GM23248 (cell line): ENCODE results near the gene MEGF11. TPM values are rescaled to one million over a fixed set of nuclear protein-coding genes. Genes with fewer than 3 reads are reported as not detected.

ENCODE experiments used
- DNase-seq: peaks from one replicate; pipeline ENCODE4 v3.0.0-alpha.2; 2015
- H2AFZ ChIP-seq: fragments of 200-600 bp; sonication (generic); 2 replicates; pipeline ENCODE4 v1.6.1; 2016; ENCODE audit warnings: antibody characterized with exemption
- H3F3A ChIP-seq: fragments of 200-600 bp; sonication (generic); 2 replicates; pipeline ENCODE4 v1.6.1; 2016; ENCODE audit warnings: mild to moderate bottlenecking, antibody characterized with exemption, mixed run types; ENCODE audit not compliant: insufficient read depth
- H3K27ac ChIP-seq: fragments of 200-600 bp; sonication (generic); 2 replicates; pipeline ENCODE4 v1.5.1; 2016; ENCODE audit warnings: mild to moderate bottlenecking
- H3K27me3 ChIP-seq: fragments of 200-600 bp; sonication (generic); replicated peaks from 2 replicates; pipeline ENCODE4 v1.6.1; 2016; ENCODE audit warnings: mild to moderate bottlenecking; ENCODE audit not compliant: insufficient read depth
- H3K36me3 ChIP-seq: fragments of 200-600 bp; sonication (generic); 2 replicates; pipeline ENCODE4 v1.6.1; 2016; ENCODE audit warnings: low read depth, mild to moderate bottlenecking
- H3K4me1 ChIP-seq: fragments of 200-600 bp; sonication (generic); 2 replicates; pipeline ENCODE4 v1.6.1; 2016; ENCODE audit warnings: mild to moderate bottlenecking; ENCODE audit not compliant: insufficient read depth
- H3K4me2 ChIP-seq: fragments of 200-600 bp; sonication (generic); one replicate; pipeline ENCODE4 v1.6.1; 2016; ENCODE audit warnings: mild to moderate bottlenecking; ENCODE audit not compliant: unreplicated experiment
- H3K4me3 ChIP-seq: fragments of 200-600 bp; sonication (generic); 2 replicates; pipeline ENCODE4 v1.5.1; 2016; ENCODE audit warnings: mild to moderate bottlenecking
- H3K79me2 ChIP-seq: fragments of 200-600 bp; sonication (generic); 2 replicates; pipeline ENCODE4 v1.6.1; 2016; ENCODE audit warnings: mild to moderate bottlenecking; ENCODE audit not compliant: insufficient read depth
- H3K9ac ChIP-seq: fragments of 200-600 bp; sonication (generic); 2 replicates; pipeline ENCODE4 v1.6.1; 2016; ENCODE audit warnings: mild to moderate bottlenecking
- H3K9me2 ChIP-seq: fragments of 200-600 bp; sonication (generic); 2 replicates; pipeline ENCODE4 v1.6.1; 2016; ENCODE audit warnings: mixed run types, mild to moderate bottlenecking, moderate library complexity; ENCODE audit not compliant: insufficient read depth
- H3K9me3 ChIP-seq: fragments of 200-600 bp; sonication (generic); one replicate; pipeline ENCODE4 v1.6.1; 2017; ENCODE audit warnings: low read depth
- H4K20me1 ChIP-seq: fragments of 200-600 bp; sonication (generic); 2 replicates; pipeline ENCODE4 v1.6.0; 2016; ENCODE audit not compliant: insufficient read depth
- EZH2 ChIP-seq: fragments of 200-600 bp; sonication (generic); IDR thresholded peaks from 2 replicates; pipeline ENCODE4 v1.6.1; 2018; ENCODE audit warnings: antibody characterized with exemption, mild to moderate bottlenecking; ENCODE audit not compliant: insufficient read depth, poor library complexity, severe bottlenecking
- EZH2phosphoT487 ChIP-seq: fragments of 200-600 bp; sonication (generic); IDR thresholded peaks from 2 replicates; pipeline ENCODE4 v1.6.1; 2018; ENCODE audit warnings: antibody characterized with exemption, moderate library complexity, mild to moderate bottlenecking, low read depth; ENCODE audit not compliant: insufficient read depth
- WGBS, 2 experiments: methylation state at CpG; one replicate each; pipeline ENCODE4 v1.1.6; 2015 to 2017; ENCODE audit warnings: low lambda C conversion rate in 2 of 2, low coverage in 1 of 2; ENCODE audit errors: missing lambda C conversion rate in 2 of 2; 5-methylcytosine and 5-hydroxymethylcytosine counted together
- in situ Hi-C: fragments of 300-500 bp; cut with MboI; formaldehyde crosslinking; loops from 2 replicates; pipeline ENCODE4 v1.15.0; 2020
- polyA plus RNA-seq: library from polyadenylated mRNA; unstranded; fragments of >200 nt; fragmentation: Nextera tagmentation; extraction: Ambion mirVana; gene quantifications from 2 replicates; pipeline ENCODE4 v1.2.1, GENCODE V29; 2016
- total RNA-seq: library from RNA; depleted of rRNA; stranded (reverse); fragments of >200 nt; shearing (Covaris generic); gene quantifications from 2 replicates; pipeline ENCODE4 v1.2.3, GENCODE V29; 2014

The MEGF11 gene
- total and polyA plus RNA-seq, 2 experiments from 2014 or later: 0.14 TPM; not detected in 1

- H3K27ac ChIP-seq: no peak overlapping the region
- no peaks in the 10 kb centered on the region for H3K36me3 ChIP-seq
- no peak for TF ChIP-seq EZH2phosphoT487
- no peak for TF ChIP-seq EZH2
- in situ Hi-C loops: no loop called here
- WGBS, 2 experiments: 63 to 66% methylated on average over 7 to 11 of the region's 11 CpGs
- no peaks in the 10 kb centered on the region for H3K9me3 ChIP-seq
- H2AFZ ChIP-seq: no peak overlapping the region
- no peaks in the 10 kb centered on the region for H3K79me2 ChIP-seq
- H4K20me1 ChIP-seq: no peaks in the 10 kb centered on the region
- peaks cover 20% of the 10 kb centered on the region for H3K27me3 ChIP-seq
- no peak for DNase-seq
- no peak overlapping the region for H3K4me2 ChIP-seq
- no peaks in the 10 kb centered on the region for H3K4me1 ChIP-seq
- no peaks in the 10 kb centered on the region for H3F3A ChIP-seq
- H3K9ac ChIP-seq: no peak overlapping the region
- H3K4me3 ChIP-seq: no peak overlapping the region
- H3K9me2 ChIP-seq: no peaks in the 10 kb centered on the region
Measured at GRCh38 chr15:66211670-66212562, 41.6 kb downstream of the MEGF11 start.

GRCh38 chr15:66210684-66211083 is 42.9 kb downstream of the MEGF11 start:
- in situ Hi-C loops: no loop called here

GRCh38 chr15:66198757-66199156 is 54.8 kb downstream of the MEGF11 start:
- H3K4me3 ChIP-seq: no peak overlapping the region
- H2AFZ ChIP-seq: no peak overlapping the region
- no peaks in the 10 kb centered on the region for H3K9me2 ChIP-seq
- H3K9me3 ChIP-seq: no peaks in the 10 kb centered on the region
- no peaks in the 10 kb centered on the region for H3K36me3 ChIP-seq
- in situ Hi-C loops: no loop called here
- H3K4me1 ChIP-seq: no peaks in the 10 kb centered on the region
- H3K27me3 ChIP-seq: peaks cover 14% of the 10 kb centered on the region
- no peak overlapping the region for H3K4me2 ChIP-seq
- TF ChIP-seq EZH2phosphoT487 (no peak), EZH2 (no peak)
- H3K79me2 ChIP-seq: no peaks in the 10 kb centered on the region
- no peaks in the 10 kb centered on the region for H4K20me1 ChIP-seq
- DNase-seq: no peak
- WGBS, 2 experiments: 32 to 46% methylated on average over 2 of the region's 2 CpGs
- no peak overlapping the region for H3K27ac ChIP-seq
- H3K9ac ChIP-seq: no peak overlapping the region
- H3F3A ChIP-seq: no peaks in the 10 kb centered on the region

More at GRCh38 chr15:66210684-66211083, 42.9 kb downstream of the MEGF11 start:
- Histone ChIP-seq H3K36me3 (no peaks in the 10 kb centered on the region), H4K20me1 (no peaks in the 10 kb centered on the region), H3F3A (no peaks in the 10 kb centered on the region), H3K79me2 (no peaks in the 10 kb centered on the region), H3K9ac (no peak overlapping the region), H3K4me3 (no peak overlapping the region), H3K4me2 (no peak overlapping the region), H3K4me1 (no peaks in the 10 kb centered on the region), H3K27me3 (peaks cover 29% of the 10 kb centered on the region), H3K9me2 (no peaks in the 10 kb centered on the region), H3K9me3 (no peaks in the 10 kb centered on the region), H2AFZ (no peak overlapping the region), H3K27ac (no peak overlapping the region)
- TF ChIP-seq EZH2 (no peak), EZH2phosphoT487 (no peak)
- no peak for DNase-seq
- 66 to 71% methylated on average over 4 of the region's 4 CpGs for WGBS, 2 experiments

GRCh38 chr15:66196602-66197001 is 56.9 kb downstream of the MEGF11 start:
- 20 to 27% methylated on average over 2 of the region's 2 CpGs for WGBS, 2 experiments
- H3K27me3 ChIP-seq: peaks cover 5% of the 10 kb centered on the region; the same call in 1 of the 2 replicates
- no peak overlapping the region for H3K4me2 ChIP-seq
- H3K4me1 ChIP-seq: no peaks in the 10 kb centered on the region
- H3K36me3 ChIP-seq: no peaks in the 10 kb centered on the region
- H4K20me1 ChIP-seq: no peaks in the 10 kb centered on the region
- H3K9me3 ChIP-seq: no peaks in the 10 kb centered on the region
- H3K4me3 ChIP-seq: no peak overlapping the region
- H3K9me2 ChIP-seq: no peaks in the 10 kb centered on the region
- H3K79me2 ChIP-seq: no peaks in the 10 kb centered on the region
- H3K9ac ChIP-seq: no peak overlapping the region
- H3F3A ChIP-seq: no peaks in the 10 kb centered on the region
- TF ChIP-seq EZH2phosphoT487 (no peak), EZH2 (no peak)
- no peak overlapping the region for H3K27ac ChIP-seq
- no peak overlapping the region for H2AFZ ChIP-seq
- DNase-seq: no peak
- in situ Hi-C loops: no loop called here
